Measurements from ENCODE around the gene NPBWR2. TPM values are rescaled to one million over a fixed set of nuclear protein-coding genes. Genes with fewer than 3 reads are reported as not detected.

Gene NPBWR2
- polyA plus RNA-seq, 3 donors, result not detected

- Mint-ChIP-seq H3K4me3 (no peak overlapping the region), H3K27me3 (ENCODE audit: low read depth in 3 of 3) (peaks cover 30 to 37% (median 33%) of the 10 kb centered on the region in 3 donors), H3K4me1 (peaks cover 6% of the 10 kb centered on the region), H3K27ac (no peak overlapping the region), H3K36me3 (peaks cover 45 to 53% of the 10 kb centered on the region in 2 donors), H3K9me3 (peaks cover 2 to 12% (median 5%) of the 10 kb centered on the region in 7 donors)
- WGBS (ENCODE audit: insufficient coverage), result 78% methylated on average over 7 of the region's 14 CpGs
- Histone ChIP-seq H3K9me3 (replicated peaks in 1 of 2; ENCODE audit: control insufficient read depth in 1 of 2, insufficient read depth in 1 of 2, low read length in 2 of 2) (no peaks in the 10 kb centered on the region), H3K4me3 (replicated peaks in 1 of 3; ENCODE audit: low read depth in 2 of 3, low read length in 3 of 3) (no peak overlapping the region), H3K9ac (ENCODE audit: insufficient read depth, low read length, poor library complexity, severe bottlenecking) (no peak overlapping the region), H3K4me1 (ENCODE audit: control insufficient read depth in 1 of 2, insufficient read depth in 2 of 2, low read length in 2 of 2) (peaks cover 4 to 7% of the 10 kb centered on the region in 2 donors), H2AFZ (ENCODE audit: insufficient read depth, low read depth, low read length, poor library complexity, severe bottlenecking) (no peak overlapping the region), H4K20me1 (ENCODE audit: insufficient read depth, low read length) (peaks cover 20% of the 10 kb centered on the region), H3K27ac (ENCODE audit: low read depth in 1 of 2, low read length in 2 of 2) (no peak overlapping the region), H3K36me3 (replicated peaks in 1 of 2; ENCODE audit: control insufficient read depth in 1 of 2, insufficient read depth in 2 of 2, low read length in 2 of 2) (peaks cover 41 to 51% of the 10 kb centered on the region in 2 donors), H3K4me2 (replicated peaks; ENCODE audit: extremely low read depth, low read length, poor library complexity, severe bottlenecking) (no peak overlapping the region), H3K27me3 (ENCODE audit: control insufficient read depth in 2 of 2, insufficient read depth in 2 of 2, low read length in 2 of 2) (peaks cover 6 to 33% of the 10 kb centered on the region in 2 donors), H3K79me2 (ENCODE audit: insufficient read depth, low read length) (no peaks in the 10 kb centered on the region)
- no peak for DNase-seq
- TF ChIP-seq CTCF (IDR thresholded peaks at IDR 0.05), result no peak
- intact Hi-C loops (cut with micrococcal nuclease), result no loop called here
Measured at GRCh38 chr20:64099880-64100565, 7.3 kb downstream of the NPBWR2 start.

- Histone ChIP-seq H2AFZ (ENCODE audit: insufficient read depth, low read depth, low read length, poor library complexity, severe bottlenecking) (no peak overlapping the region), H3K4me1 (ENCODE audit: control insufficient read depth in 1 of 2, insufficient read depth in 2 of 2, low read length in 2 of 2) (peaks cover 4 to 7% of the 10 kb centered on the region in 2 donors), H3K9ac (ENCODE audit: insufficient read depth, low read length, poor library complexity, severe bottlenecking) (no peak overlapping the region), H3K79me2 (ENCODE audit: insufficient read depth, low read length) (no peaks in the 10 kb centered on the region), H3K27me3 (ENCODE audit: control insufficient read depth in 2 of 2, insufficient read depth in 2 of 2, low read length in 2 of 2) (peaks cover 6 to 33% of the 10 kb centered on the region in 2 donors), H3K27ac (ENCODE audit: low read depth in 1 of 2, low read length in 2 of 2) (no peak overlapping the region), H4K20me1 (ENCODE audit: insufficient read depth, low read length) (peaks cover 20% of the 10 kb centered on the region), H3K36me3 (replicated peaks in 1 of 2; ENCODE audit: control insufficient read depth in 1 of 2, insufficient read depth in 2 of 2, low read length in 2 of 2) (peaks cover 41 to 51% of the 10 kb centered on the region in 2 donors), H3K4me2 (replicated peaks; ENCODE audit: extremely low read depth, low read length, poor library complexity, severe bottlenecking) (no peak overlapping the region), H3K9me3 (replicated peaks in 1 of 2; ENCODE audit: control insufficient read depth in 1 of 2, insufficient read depth in 1 of 2, low read length in 2 of 2) (no peaks in the 10 kb centered on the region), H3K4me3 (replicated peaks in 1 of 3; ENCODE audit: low read depth in 2 of 3, low read length in 3 of 3) (no peak overlapping the region)
- TF ChIP-seq CTCF (IDR thresholded peaks at IDR 0.05), result no peak
- Mint-ChIP-seq H3K27me3 (ENCODE audit: low read depth in 3 of 3) (peaks cover 30 to 37% (median 33%) of the 10 kb centered on the region in 3 donors), H3K27ac (no peak overlapping the region), H3K4me3 (no peak overlapping the region), H3K36me3 (peaks cover 45 to 53% of the 10 kb centered on the region in 2 donors), H3K4me1 (peaks cover 6% of the 10 kb centered on the region), H3K9me3 (peaks cover 2 to 12% (median 5%) of the 10 kb centered on the region in 7 donors)
- intact Hi-C loops (cut with micrococcal nuclease), result no loop called here
- WGBS (ENCODE audit: insufficient coverage), result 93% methylated on average over 16 of the region's 21 CpGs
- DNase-seq, result no peak
Measured at GRCh38 chr20:64099086-64099786, 8.1 kb downstream of the NPBWR2 start.
